Activated naive CD4-positive, alpha-beta T cell treated with anti-CD3 and anti-CD28 coated beads, Interleukin-2, amount 50 U/mL, for 72 hours (primary cell): Measurements from ENCODE around the gene MARCHF2. TPM values are rescaled to one million over a fixed set of nuclear protein-coding genes. Genes with fewer than 3 reads are reported as not detected.
"Not testable (repeated sequence)": the region's sequence is repeated elsewhere in the genome, so short reads cannot be mapped to it uniquely, and the experiment has no call there.

ENCODE experiments used
- ATAC-seq, 2 donors: fragments of 150-1000 bp; cut with Tn5 transposase; 2 replicates each; pipeline ENCODE4 v1.10.0; 2021; ENCODE audit warnings: mild to moderate bottlenecking in 2 of 2, moderate library complexity in 2 of 2
- DNase-seq, 2 donors: peaks; one replicate each; pipeline ENCODE4 v3.0.0; 2021 to 2022; ENCODE audit warnings: low spot score in 2 of 2
- H3K27ac Mint-ChIP-seq, 2 donors: one replicate each; pipeline ENCODE4 v1.8.0; 2022; ENCODE audit warnings: mild to moderate bottlenecking in 2 of 2, mixed read lengths in 2 of 2
- H3K36me3 Mint-ChIP-seq, 2 donors: one replicate each; pipeline ENCODE4 v1.8.0; 2022; ENCODE audit warnings: mixed read lengths in 2 of 2
- H3K9me3 Mint-ChIP-seq, 2 donors: one replicate each; pipeline ENCODE4 v1.8.0; 2022; ENCODE audit warnings: mixed read lengths in 2 of 2
- total RNA-seq, 2 donors: library from RNA; stranded (reverse); gene quantifications; one replicate each; pipeline ENCODE4 v1.2.3, GENCODE V29; 2022

Gene MARCHF2, protein sequence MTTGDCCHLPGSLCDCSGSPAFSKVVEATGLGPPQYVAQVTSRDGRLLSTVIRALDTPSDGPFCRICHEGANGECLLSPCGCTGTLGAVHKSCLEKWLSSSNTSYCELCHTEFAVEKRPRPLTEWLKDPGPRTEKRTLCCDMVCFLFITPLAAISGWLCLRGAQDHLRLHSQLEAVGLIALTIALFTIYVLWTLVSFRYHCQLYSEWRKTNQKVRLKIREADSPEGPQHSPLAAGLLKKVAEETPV
- 10 to 100 TPM in 1 of 2 donors, 1 to 10 TPM in 1; 7.3 to 14.9 TPM for total RNA-seq

DNA sequence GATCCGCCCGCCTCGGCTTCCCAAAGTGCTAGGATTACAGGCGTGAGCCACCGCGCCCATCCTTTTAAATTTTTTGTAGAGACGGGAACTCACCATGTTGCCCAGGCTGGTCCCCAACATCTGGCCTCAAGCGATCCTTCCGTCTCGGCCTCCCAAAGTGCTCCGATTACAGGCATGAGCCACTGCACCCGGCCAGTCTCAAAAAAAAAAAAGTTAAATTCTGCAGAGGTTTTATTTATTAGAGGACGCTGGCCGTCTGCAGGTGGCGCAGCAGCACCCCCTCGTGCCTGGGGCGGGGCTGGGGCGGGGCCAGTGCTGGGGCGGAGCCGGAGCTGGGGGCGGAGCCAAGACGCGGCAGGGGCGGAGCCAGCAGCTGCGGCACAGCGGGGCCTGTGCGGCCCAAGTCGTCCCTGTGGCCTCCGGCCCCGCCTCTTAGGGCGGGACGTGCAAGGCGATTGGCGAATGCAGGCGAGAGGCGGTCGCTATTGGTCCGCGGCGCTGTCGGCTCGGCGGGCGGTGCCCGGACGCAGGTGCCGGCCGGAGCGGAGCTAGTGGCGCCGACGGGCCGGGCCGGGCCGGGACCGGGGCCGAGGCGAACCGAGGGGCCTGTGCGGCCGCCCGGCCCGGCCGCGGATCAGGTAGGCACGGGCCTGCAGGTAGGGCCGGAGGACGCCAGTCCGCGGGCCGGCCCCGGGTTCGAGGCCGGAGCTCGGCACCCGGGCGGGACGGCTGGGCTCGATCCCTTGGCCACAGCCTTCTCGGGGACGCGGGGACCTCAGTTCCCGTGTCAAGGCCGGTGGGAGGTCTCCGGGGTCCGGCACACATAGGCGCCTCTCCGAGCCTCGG, at the start of gene MARCHF2:
Gene MARCHF2, plus strand, starts transcription at position 523 of the 846 bp plus-strand sequence. CDS start 8,536 bp downstream, outside the sequence.
- no peak within 1 kb of the TSS for H3K27ac Mint-ChIP-seq

DNA sequence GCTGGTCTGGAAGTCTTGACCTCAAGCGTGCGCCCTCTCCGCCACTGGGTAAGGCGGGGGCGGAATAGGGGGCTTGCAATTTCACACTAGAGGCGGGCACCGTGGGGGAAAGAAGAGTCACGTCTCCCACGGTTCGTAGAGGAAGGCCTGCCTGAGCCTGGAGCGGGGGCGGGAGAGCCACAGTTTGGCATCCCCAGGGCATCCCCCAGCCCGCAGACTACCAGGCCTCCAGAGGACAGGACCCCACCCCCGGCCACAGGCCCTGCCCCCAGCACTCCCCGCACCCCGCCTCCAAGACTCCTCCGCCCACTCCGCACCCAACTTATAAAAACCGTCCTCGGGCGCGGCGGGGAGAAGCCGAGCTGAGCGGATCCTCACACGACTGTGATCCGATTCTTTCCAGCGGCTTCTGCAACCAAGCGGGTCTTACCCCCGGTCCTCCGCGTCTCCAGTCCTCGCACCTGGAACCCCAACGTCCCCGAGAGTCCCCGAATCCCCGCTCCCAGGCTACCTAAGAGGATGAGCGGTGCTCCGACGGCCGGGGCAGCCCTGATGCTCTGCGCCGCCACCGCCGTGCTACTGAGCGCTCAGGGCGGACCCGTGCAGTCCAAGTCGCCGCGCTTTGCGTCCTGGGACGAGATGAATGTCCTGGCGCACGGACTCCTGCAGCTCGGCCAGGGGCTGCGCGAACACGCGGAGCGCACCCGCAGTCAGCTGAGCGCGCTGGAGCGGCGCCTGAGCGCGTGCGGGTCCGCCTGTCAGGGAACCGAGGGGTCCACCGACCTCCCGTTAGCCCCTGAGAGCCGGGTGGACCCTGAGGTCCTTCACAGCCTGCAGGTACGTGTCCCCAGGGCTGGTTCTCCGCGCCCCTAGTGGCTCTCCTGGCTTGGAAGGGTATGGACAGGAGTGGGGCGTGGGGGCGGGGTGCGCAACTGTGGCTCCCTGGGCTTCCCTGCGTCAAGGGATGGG, 49.0 kb upstream of the MARCHF2 start, which contains the start of gene ANGPTL4:
Gene ANGPTL4, plus strand, starts transcription at position 353 of the 969 bp plus-strand sequence. Its CDS starts 167 bp downstream, at position 520.
- Mint-ChIP-seq H3K36me3 (no peaks in the 10 kb centered on the region), H3K9me3 (no peaks in the 10 kb centered on the region), H3K27ac (no peak within 1 kb of the TSS)
- DNase-seq (peak in 1 of 2 donors; percentile 80), ATAC-seq (peak; percentile 62 to 92)

More for the DNA sequence above, at the start of gene MARCHF2:
- DNase-seq: peak; percentile 96 to 98
- H3K9me3 Mint-ChIP-seq: no peaks in the 10 kb centered on the region
- ATAC-seq: peak; percentile 100
- no peaks in the 10 kb centered on the region for H3K36me3 Mint-ChIP-seq

DNA sequence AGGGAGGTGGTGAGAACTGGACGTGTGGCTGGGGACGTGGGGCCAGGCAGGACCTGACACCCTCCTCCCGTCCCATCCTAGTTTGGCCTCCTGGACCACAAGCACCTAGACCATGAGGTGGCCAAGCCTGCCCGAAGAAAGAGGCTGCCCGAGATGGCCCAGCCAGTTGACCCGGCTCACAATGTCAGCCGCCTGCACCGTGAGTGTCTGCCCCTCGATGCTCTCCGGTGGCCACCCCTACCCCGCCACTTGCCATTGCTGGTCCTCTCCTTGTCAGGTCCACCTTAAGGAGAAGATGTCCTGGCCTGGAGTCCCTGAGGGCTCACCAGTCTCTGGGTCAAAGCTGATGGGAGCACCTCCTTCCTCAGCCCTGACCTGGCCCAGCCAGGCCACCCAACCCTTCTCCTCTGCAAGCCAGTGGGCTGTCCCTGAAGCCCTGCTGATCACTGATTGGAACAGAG, 47.0 kb upstream of the MARCHF2 start:
- DNase-seq (no peak), ATAC-seq (no peak)
- no peak overlapping the region for H3K27ac Mint-ChIP-seq
- no peaks in the 10 kb centered on the region for H3K36me3 Mint-ChIP-seq
- no peaks in the 10 kb centered on the region for H3K9me3 Mint-ChIP-seq

DNA sequence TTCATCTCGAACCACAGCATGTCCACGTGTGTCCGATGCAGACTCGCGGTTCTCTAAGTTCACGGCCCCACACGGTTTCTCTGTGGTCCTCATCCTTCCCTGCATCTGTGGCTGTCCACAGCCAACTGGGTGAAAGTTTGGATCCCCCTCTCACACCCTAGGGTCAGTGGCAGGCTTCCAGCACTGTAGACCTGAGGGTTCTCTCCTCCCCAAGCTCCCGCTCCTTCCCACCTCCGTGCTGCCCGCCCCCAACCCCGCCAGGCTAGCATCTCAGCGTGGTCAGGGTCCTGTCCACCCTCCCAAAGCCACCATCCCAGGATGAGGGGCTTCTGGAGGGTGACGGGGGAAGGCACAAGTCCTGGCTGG, 46.2 kb upstream of the MARCHF2 start:
- H3K36me3 Mint-ChIP-seq: no peaks in the 10 kb centered on the region
- no peaks in the 10 kb centered on the region for H3K9me3 Mint-ChIP-seq
- H3K27ac Mint-ChIP-seq: no peak overlapping the region
- ATAC-seq (no peak), DNase-seq (no peak)

DNA sequence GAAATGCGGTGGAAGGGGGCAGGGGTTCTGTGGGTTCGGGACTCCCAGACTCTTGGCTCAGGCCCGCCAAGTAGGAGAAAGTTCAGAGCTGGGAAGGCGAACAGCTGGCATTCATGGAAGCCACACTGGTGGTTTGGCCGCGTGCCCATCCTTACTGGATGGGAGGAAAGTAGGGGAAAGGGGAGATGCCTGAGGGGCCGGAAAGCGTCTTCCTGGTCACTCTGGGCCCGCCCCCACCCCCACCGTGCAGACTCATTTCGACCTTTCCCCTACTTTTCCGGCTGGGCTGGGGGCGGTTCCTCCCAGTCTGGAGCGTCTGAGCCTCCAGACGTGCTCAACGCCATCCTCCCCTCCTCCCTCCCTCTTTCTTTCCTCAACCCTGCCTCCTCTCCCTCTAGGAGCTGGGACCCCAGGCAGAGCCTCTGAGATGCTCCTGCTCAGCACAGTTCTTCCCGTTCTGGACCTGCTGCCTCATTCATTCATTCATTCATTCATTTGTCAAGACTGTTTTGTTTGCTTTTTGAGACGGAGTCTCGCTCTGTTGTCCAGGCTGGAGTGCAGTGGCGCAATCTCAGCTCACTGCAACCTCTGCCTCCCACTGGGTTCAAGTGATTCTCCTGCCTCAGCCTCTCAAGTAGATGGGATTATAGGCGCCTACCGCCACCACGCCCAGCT, 45.6 kb upstream of the MARCHF2 start:
- Mint-ChIP-seq H3K27ac (no peak overlapping the region), H3K9me3 (no peaks in the 10 kb centered on the region), H3K36me3 (no peaks in the 10 kb centered on the region)
- ATAC-seq (no peak), DNase-seq (no peak)

DNA sequence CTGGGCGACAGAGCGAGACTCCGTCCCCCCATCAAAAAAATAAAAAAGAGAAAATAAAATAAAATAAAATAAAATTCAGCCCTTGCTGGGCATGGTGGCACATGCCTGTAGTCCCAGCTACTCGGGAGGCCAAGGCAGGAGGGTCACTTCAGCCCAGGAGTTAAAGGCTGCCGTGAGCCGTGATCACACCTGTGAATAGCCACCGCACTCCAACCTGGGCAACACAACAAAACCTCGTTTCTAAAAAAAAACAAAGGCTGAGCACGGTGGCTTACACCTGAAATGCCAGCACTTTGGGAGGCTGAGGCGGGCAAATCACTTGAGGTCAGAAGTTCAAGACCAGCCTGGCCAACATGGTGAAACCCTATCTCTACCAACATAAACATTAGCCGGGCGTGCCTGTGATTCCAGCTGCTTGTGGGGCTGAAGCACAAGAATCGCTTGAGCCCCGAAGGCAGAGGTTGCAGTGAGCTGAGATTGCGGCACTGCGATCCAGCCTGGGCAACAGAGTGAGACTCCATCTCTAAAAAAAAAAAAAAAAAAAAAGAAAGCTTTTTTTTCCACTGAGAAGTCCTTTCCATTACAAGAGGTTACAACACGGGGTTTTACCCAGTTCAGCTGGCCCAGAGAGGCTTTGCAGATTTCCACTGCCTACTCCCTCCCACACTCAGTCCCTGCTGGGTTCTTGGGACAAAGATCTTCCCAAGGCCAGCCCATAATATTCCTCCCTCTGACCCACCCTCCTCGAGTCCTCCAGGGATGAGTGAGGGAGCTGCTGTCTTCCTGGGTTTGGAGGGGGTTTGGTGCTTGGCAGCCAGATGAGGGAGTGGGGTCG, 42.7 kb upstream of the MARCHF2 start:
- Mint-ChIP-seq H3K9me3 (no peaks in the 10 kb centered on the region), H3K27ac (peak overlapping the region in 1 of 2 donors; percentile 29), H3K36me3 (no peaks in the 10 kb centered on the region)
- DNase-seq (no peak), ATAC-seq (no peak)

DNA sequence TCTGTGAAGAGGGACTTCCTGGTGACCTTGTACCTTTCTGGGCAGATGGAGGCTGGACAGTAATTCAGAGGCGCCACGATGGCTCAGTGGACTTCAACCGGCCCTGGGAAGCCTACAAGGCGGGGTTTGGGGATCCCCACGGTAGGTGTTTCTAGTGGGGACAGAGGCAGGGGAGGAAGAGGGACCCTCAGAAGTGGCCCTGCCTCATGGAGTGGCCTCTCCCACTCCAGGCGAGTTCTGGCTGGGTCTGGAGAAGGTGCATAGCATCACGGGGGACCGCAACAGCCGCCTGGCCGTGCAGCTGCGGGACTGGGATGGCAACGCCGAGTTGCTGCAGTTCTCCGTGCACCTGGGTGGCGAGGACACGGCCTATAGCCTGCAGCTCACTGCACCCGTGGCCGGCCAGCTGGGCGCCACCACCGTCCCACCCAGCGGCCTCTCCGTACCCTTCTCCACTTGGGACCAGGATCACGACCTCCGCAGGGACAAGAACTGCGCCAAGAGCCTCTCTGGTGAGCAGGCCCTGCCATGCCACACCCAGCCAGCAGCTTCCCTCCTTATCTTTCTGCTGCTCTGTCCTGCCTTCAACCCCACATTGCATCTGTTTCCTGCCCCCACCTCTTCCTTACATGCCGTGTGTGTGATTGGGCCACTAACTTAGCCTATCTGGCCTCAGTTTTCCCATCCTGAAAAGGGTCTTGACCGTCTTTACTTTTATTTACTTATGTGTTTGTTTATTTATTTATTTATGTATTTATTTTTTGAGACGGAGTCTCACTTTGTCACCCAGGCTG, 41.9 kb upstream of the MARCHF2 start:
- DNase-seq (no peak), ATAC-seq (no peak)
- H3K27ac Mint-ChIP-seq: peak overlapping the region in 1 of 2 donors; percentile 29
- no peaks in the 10 kb centered on the region for H3K9me3 Mint-ChIP-seq
- H3K36me3 Mint-ChIP-seq: no peaks in the 10 kb centered on the region

DNA sequence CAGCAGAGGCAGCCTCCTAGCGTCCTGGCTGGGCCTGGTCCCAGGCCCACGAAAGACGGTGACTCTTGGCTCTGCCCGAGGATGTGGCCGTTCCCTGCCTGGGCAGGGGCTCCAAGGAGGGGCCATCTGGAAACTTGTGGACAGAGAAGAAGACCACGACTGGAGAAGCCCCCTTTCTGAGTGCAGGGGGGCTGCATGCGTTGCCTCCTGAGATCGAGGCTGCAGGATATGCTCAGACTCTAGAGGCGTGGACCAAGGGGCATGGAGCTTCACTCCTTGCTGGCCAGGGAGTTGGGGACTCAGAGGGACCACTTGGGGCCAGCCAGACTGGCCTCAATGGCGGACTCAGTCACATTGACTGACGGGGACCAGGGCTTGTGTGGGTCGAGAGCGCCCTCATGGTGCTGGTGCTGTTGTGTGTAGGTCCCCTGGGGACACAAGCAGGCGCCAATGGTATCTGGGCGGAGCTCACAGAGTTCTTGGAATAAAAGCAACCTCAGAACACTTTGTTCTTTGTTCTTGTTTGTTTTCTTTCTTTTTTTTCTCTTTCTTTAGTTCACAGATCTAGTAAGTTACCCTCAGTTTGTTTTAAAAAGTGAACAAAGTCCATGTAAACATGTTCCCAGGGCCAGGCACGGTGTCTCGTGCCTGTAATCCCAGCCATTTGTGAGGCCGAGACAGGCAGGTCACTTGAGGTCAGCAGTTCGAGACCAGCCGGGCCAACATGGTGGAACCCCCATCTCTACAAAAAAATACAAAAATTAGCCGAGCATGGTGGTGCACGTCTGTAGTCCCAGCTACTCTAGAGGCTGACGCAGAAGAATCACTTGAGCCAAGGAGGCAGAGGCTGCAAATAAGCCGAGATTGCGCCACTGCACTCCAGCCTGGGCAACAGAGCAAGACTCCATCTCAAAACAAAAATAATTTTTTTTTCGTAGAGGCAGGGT, 39.0 kb upstream of the MARCHF2 start:
- Mint-ChIP-seq H3K9me3 (no peaks in the 10 kb centered on the region), H3K27ac (no peak overlapping the region), H3K36me3 (peaks cover 0 to 2% of the 10 kb centered on the region in 2 donors)
- DNase-seq (no peak), ATAC-seq (no peak)

DNA sequence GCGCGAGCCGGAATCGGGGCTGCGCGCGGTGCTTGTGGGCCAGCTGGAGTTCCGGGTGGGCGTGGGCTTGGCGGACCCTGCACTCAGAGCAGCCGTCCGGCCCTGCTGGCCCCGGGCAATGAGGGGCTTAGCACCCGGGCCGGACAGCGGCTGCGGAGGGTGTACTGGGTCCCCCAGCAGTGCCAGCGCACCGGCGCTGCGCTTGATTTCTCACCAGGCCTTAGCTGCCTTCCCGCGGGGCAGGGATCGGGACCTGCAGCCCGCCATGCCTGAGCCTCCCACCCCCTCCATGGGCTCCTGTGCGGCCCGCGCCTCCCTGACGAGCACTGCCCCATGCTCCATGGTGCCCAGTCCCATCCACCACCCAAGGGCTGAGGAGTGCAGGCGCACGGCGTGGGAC, 37.3 kb upstream of the MARCHF2 start:
- H3K36me3 Mint-ChIP-seq, H3K27ac Mint-ChIP-seq, ATAC-seq, DNase-seq, H3K9me3 Mint-ChIP-seq: not testable (repeated sequence)

DNA sequence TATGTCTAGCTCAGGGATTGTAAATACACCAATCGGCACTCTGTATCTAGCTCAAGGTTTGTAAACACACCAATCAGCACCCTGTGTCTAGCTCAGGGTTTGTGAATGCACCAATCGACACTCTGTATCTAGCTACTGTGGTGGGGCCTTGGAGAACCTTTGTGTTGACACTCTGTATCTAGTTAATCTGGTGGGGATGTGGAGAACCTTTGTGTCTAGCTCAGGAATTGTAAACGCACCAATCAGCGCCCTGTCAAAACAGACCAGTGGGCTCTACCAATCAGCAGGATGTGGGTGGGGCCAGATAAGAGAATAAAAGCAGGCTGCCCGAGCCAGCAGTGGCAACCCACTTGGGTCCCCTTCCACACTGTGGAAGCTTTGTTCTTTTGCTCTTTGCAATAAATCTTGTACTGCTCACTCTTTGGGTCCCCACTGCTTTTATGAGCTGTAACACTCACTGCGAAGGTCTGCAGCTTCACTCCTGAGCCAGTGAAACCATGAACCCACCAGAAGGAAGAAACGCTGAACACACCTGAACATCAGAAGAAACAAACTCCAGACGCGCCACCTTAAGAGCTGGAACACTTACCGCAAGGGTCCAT, 36.6 kb upstream of the MARCHF2 start:
- DNase-seq, H3K36me3 Mint-ChIP-seq, ATAC-seq, H3K9me3 Mint-ChIP-seq: not testable (repeated sequence)
- H3K27ac Mint-ChIP-seq: peak overlapping the region in 1 of 2 donors; percentile 15

DNA sequence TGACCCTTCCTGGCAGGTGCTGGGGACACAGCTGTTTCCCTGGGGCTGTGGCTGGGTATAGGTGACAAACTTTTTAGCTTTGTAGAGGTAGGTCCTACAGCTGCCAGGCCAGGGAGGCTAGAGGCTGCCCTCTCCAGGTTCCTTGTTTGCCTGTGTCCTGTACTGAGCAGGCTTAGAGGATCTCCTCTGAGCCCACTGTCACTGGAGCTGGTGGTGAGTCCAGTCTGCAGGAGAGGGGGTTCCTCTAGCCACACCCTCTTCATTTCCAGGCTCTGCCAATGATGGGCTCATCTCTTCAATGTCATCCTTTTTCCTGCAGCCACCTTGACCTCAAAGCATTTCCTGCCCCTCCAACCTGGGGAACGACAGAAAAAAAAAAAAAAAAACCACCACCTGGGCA, 35.5 kb upstream of the MARCHF2 start:
- no peaks in the 10 kb centered on the region for H3K9me3 Mint-ChIP-seq
- DNase-seq: no peak
- peak overlapping the region in 1 of 2 donors; percentile 32 for H3K27ac Mint-ChIP-seq
- ATAC-seq: no peak
- H3K36me3 Mint-ChIP-seq: peaks cover 0 to 9% of the 10 kb centered on the region in 2 donors

DNA sequence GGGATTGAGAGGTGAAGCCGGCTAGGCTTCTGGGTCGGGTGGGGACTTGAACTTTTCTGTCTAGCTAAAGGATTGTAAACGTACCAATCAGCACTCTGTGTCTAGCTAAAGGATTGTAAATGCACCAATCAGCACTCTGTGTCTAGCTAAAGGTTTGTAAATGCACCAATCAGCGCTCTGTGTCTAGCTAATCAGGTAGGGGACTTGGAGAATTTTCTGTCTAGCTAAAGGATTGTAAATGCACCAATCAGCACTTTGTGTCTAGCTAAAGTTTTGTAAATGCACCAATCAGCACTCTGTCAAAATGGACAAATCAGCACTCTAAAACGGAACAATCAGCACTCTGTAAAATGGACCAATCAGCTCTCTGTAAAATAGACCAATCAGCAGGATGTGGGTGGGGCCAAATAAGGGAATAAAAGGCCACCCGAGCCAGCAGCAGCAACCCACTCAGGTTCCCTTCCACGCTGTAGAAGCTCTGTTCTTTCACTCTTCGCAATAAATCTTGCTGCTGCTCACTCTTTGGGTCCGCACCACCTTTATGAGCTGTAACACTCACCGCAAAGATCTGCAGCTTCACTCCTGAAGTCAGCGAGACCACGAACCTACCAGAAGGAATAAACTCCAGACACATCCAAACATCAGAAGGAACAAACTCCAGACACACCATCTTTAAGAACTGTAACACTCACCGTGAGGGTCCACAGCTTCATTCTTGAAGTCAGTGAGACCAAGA, 33.8 kb upstream of the MARCHF2 start:
- H3K27ac Mint-ChIP-seq, H3K36me3 Mint-ChIP-seq, DNase-seq, ATAC-seq, H3K9me3 Mint-ChIP-seq: not testable (repeated sequence)

DNA sequence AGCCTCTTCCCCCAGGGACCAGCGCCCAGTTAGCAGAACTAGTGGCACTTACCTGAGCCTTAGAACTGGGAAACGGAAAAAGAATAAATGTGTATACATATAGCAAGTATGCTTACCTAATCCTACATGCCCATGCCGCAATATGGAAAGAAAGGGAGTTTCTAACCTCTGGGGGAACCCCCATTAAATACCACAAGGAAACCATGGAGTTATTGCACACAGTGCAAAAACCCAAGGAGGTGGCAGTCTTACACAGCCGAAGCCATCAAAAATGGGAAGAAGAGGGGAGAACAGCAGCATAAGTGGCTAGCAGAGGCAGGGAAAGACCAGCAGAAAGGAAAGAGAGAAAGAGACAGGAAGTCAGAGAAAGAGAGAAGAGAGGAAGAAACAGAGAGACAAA, 28.5 kb upstream of the MARCHF2 start:
- peaks cover 5 to 18% of the 10 kb centered on the region in 2 donors for H3K36me3 Mint-ChIP-seq
- not testable (repeated sequence) for H3K27ac Mint-ChIP-seq, H3K9me3 Mint-ChIP-seq, ATAC-seq, DNase-seq
